A549 (cell line): ENCODE measurements around the gene LRATD1. TPM values are rescaled to one million over a fixed set of nuclear protein-coding genes. Genes with fewer than 3 reads are reported as not detected.

Experiments
- ATAC-seq, 2 experiments: fragments of 200-7000 bp in 1 of 2; fragments of >200 bp in 1 of 2; cut with Nextera tagmentation in 1 of 2; cut with Tn5 transposase in 1 of 2; 3 replicates each; pipeline versions ENCODE4 v1.8.0 to v1.9.1; 2018 to 2020; ENCODE audit warnings: mild to moderate bottlenecking in 1 of 2, moderate library complexity in 1 of 2
- CTCF ChIA-PET: fragments of 300-600 bp; sonication (Branson Sonifier 250); formaldehyde crosslinking; extraction: SDS; loops from one replicate; lab custom pipeline; 2021; ENCODE audit warnings: antibody characterized with exemption, inconsistent platforms; lab: Yijun Ruan, JAX
- POLR2A ChIA-PET: fragments of 350-600 bp; formaldehyde crosslinking; extraction: SDS; loops from one replicate; lab custom pipeline; 2021; ENCODE audit warnings: antibody characterized with exemption, inconsistent platforms; lab: Yijun Ruan, JAX
- DNase-seq, 2 experiments: peaks; one replicate each; pipeline versions ENCODE4 v3.0.0 to v3.0.0-alpha.2; 2011 to 2016; ENCODE audit warnings: low read depth in 1 of 2, low spot score in 1 of 2
- FAIRE-seq: peaks from 2 replicates; lab custom pipeline; 2011; peaks lifted over from hg19 to GRCh38; lab: Jason Lieb, UNC
- H3K27ac ChIP-seq, 2 experiments: fragments of >200 bp; sonication (Bioruptor Twin); formaldehyde crosslinking; 3 replicates each; pipeline ENCODE4 v1.5.1; 2016 to 2017
- H3K4me1 ChIP-seq: fragments of >200 bp; sonication (Bioruptor Twin); formaldehyde crosslinking; 3 replicates; pipeline ENCODE4 v1.6.1; 2016
- H3K4me2 ChIP-seq: fragments of >200 bp; sonication (Bioruptor Twin); formaldehyde crosslinking; 3 replicates; pipeline ENCODE4 v1.6.1; 2016
- H3K4me3 ChIP-seq: fragments of >200 bp; sonication (Bioruptor Twin); formaldehyde crosslinking; 3 replicates; pipeline ENCODE4 v1.5.1; 2016
- H3K9me3 ChIP-seq: fragments of >200 bp; sonication (Bioruptor Twin); formaldehyde crosslinking; 3 replicates; pipeline ENCODE4 v1.6.1; 2016
- BCL3 ChIP-seq: fragments of >200 bp; sonication (Bioruptor Twin); formaldehyde crosslinking; IDR thresholded peaks from 3 replicates; pipeline ENCODE4 v1.6.1; 2016
- BHLHE40 ChIP-seq: IDR thresholded peaks from 2 replicates; pipeline ENCODE4 v1.6.1; 2012; ENCODE audit warnings: low read depth, low read length, inconsistent platforms
- CBX8 ChIP-seq: fragments of 200-600 bp; sonication (generic); IDR thresholded peaks from 2 replicates; pipeline ENCODE4 v1.6.1; 2016
- CTCF ChIP-seq: fragments of >200 bp; sonication (Bioruptor Twin); formaldehyde crosslinking; IDR thresholded peaks from 3 replicates; pipeline ENCODE4 v1.5.1; 2016
- EHMT2 ChIP-seq: fragments of 200-600 bp; sonication (generic); IDR thresholded peaks from 2 replicates; pipeline ENCODE4 v1.6.1; 2016; ENCODE audit warnings: antibody characterized with exemption, low read depth, mild to moderate bottlenecking, moderate library complexity
- FOSL2 ChIP-seq, 2 experiments: fragments of 450-650 bp in 1 of 2; fragments of >200 bp in 1 of 2; sonication (Bioruptor Twin) in 1 of 2; formaldehyde crosslinking; IDR thresholded peaks; 2 replicates each; pipeline versions ENCODE4 v1.5.0 to v1.6.1; 2016 to 2020; ENCODE audit warnings: mild to moderate bottlenecking in 1 of 2, moderate library complexity in 1 of 2
- FOXS1 ChIP-seq: fragments of 250-450 bp; sonication (Bioruptor Pico); IDR thresholded peaks from 2 replicates; pipeline ENCODE4 v1.5.0; 2020; ENCODE audit warnings: mild to moderate bottlenecking, moderate library complexity
- GATA3 ChIP-seq: IDR thresholded peaks from 2 replicates; pipeline ENCODE4 v1.6.1; 2012; ENCODE audit warnings: borderline replicate concordance
- JUN ChIP-seq, 2 experiments: fragments of >200 bp; sonication (Bioruptor Twin); formaldehyde crosslinking; IDR thresholded peaks; 2 replicates in 1 of 2; 3 replicates in 1 of 2; pipeline ENCODE4 v1.6.1; 2016 to 2017
- JUNB ChIP-seq: fragments of >200 bp; sonication (Bioruptor Twin); formaldehyde crosslinking; IDR thresholded peaks from 2 replicates; pipeline ENCODE4 v1.6.1; 2016
- MAFK ChIP-seq: fragments of 450-650 bp; IDR thresholded peaks from 2 replicates; pipeline ENCODE4 v1.6.1; 2014; ENCODE audit not compliant: partially characterized antibody
- MAX ChIP-seq: IDR thresholded peaks from 2 replicates; pipeline ENCODE4 v1.6.1; 2012
- MAZ ChIP-seq: fragments of 150-350 bp; IDR thresholded peaks from 2 replicates; pipeline ENCODE4 v1.6.1; 2014; ENCODE audit warnings: antibody characterized with exemption, low read depth, low read length, borderline replicate concordance
- NPAS2 ChIP-seq: fragments of 250-450 bp; sonication (Bioruptor Pico); IDR thresholded peaks from 2 replicates; pipeline ENCODE4 v1.8.0; 2022; ENCODE audit warnings: mild to moderate bottlenecking, moderate library complexity, borderline replicate concordance
- NR3C1 ChIP-seq: fragments of >200 bp; sonication (Bioruptor Twin); formaldehyde crosslinking; IDR thresholded peaks from 3 replicates; pipeline ENCODE4 v1.6.1; 2017
- PBX3 ChIP-seq: IDR thresholded peaks from 2 replicates; pipeline ENCODE4 v1.6.1; 2012
- PHF8 ChIP-seq: fragments of 200-600 bp; sonication (generic); IDR thresholded peaks from 2 replicates; pipeline ENCODE4 v1.6.1; 2016; ENCODE audit warnings: low read depth, mild to moderate bottlenecking, antibody characterized with exemption, moderate library complexity, borderline replicate concordance
- RCOR1 ChIP-seq: fragments of 150-350 bp; IDR thresholded peaks from 2 replicates; pipeline ENCODE4 v1.6.1; 2014; ENCODE audit warnings: antibody characterized with exemption, low read length, low read depth
- SREBF2 ChIP-seq: fragments of 450-650 bp; IDR thresholded peaks from 2 replicates; pipeline ENCODE4 v1.6.1; 2014; ENCODE audit warnings: mild to moderate bottlenecking, moderate library complexity
- USF2 ChIP-seq: fragments of 450-650 bp; IDR thresholded peaks from 2 replicates; pipeline ENCODE4 v1.6.1; 2014; ENCODE audit warnings: antibody characterized with exemption
- WGBS: methylation state at CpG from one replicate; pipeline ENCODE4 v1.1.6; 2017; ENCODE audit errors: missing lambda C conversion rate; 5-methylcytosine and 5-hydroxymethylcytosine counted together
- polyA minus RNA-seq: library from RNA; depleted of rRNA, polyadenylated mRNA; stranded (reverse); fragments of >200 nt; gene quantifications from 2 replicates; pipeline ENCODE4 v1.2.3, GENCODE V29; 2011; rRNA and poly(A)+ RNA removed
- polyA plus RNA-seq, 4 experiments: library from polyadenylated mRNA; depleted of rRNA in 3 of 4; stranded (reverse); fragments of >200 nt; fragmentation: RNase III in 1 of 4; extraction: RNeasy Plus Mini Kit Qiagen cat#74134 plus additional on column Dnase treatment in 1 of 4; gene quantifications; 2 replicates in 3 of 4; 3 replicates in 1 of 4; pipeline ENCODE4 v1.2.3, GENCODE V29; 2011 to 2017

Gene LRATD1
- polyA plus RNA-seq (2011; rRNA removed) (0.05 and 0.13 TPM in 2 replicates), polyA plus RNA-seq (2017; fragmentation: RNase III; extraction: RNeasy Plus Mini Kit Qiagen cat#74134 plus additional on column Dnase treatment) (not detected in 3 replicates), polyA minus RNA-seq (not detected in 2 replicates)
- 0.01 TPM in 2 replicates for polyA plus RNA-seq (2012; cell fraction: cytosol; rRNA removed)
- 0.02 and 0.04 TPM in 2 replicates for polyA plus RNA-seq (2012; cell fraction: nucleus; rRNA removed)

- Histone ChIP-seq H3K4me1 (peaks cover 16% of the 10 kb centered on the region), H3K27ac (no peak within 1 kb of the TSS), H3K4me2 (peak within 1 kb of the TSS; percentile 77), H3K9me3 (no peaks in the 10 kb centered on the region; the same call in 2 of the 3 replicates), H3K4me3 (peak within 1 kb of the TSS; percentile 34)
- ChIA-PET POLR2A (no interaction called here), CTCF (interaction anchor here (1.7 kb wide), 1 partner anchor 9 kb away, joined by 4 read pairs; no protein-coding TSS in a partner anchor)
- no peak for FAIRE-seq
- DNase-seq, result peak; percentile 27 to 53
- 24% methylated on average over 23 of the region's 81 CpGs for WGBS
- peak; percentile 52 to 80 for ATAC-seq
- TF ChIP-seq JUN (IDR thresholded peaks at IDR 0.05), result no peak
- TF ChIP-seq BCL3, result no peak
- TF ChIP-seq BHLHE40, result no peak
- no peak for TF ChIP-seq MAZ
- no peak; the same call in 1 of the 2 replicates for TF ChIP-seq PBX3
- no peak for TF ChIP-seq SREBF2
- no peak for TF ChIP-seq FOXS1 (CRISPR knock-in tag)
- no peak for TF ChIP-seq MAFK
- no peak for TF ChIP-seq MAX
- no peak for TF ChIP-seq USF2
- no peak for TF ChIP-seq PHF8
- TF ChIP-seq GATA3, result no peak
- TF ChIP-seq JUNB, result no peak
- TF ChIP-seq, all 56 proteins: peak for 0
These were observed at the start of gene LRATD1 for GRCh38 chr2:14632133-14632936. TSS of gene LRATD1 (plus strand) at chr2:14632717. CDS start at chr2:14633980, 1,263 bp downstream.

- 46% methylated on average over 2 of the region's 2 CpGs for WGBS
- no peak overlapping the region for H3K4me3 ChIP-seq
- H3K4me1 ChIP-seq, result no peaks in the 10 kb centered on the region
- H3K9me3 ChIP-seq, result no peaks in the 10 kb centered on the region
- no peak for FAIRE-seq
- no peak overlapping the region for H3K4me2 ChIP-seq
- DNase-seq, result no peak
- TF ChIP-seq RCOR1 (no peak), FOSL2 (IDR thresholded peaks at IDR 0.05) (no peak), FOSL2 (CRISPR knock-in tag; IDR thresholded peaks at IDR 0.05) (no peak), USF2 (no peak), NR3C1 (no peak), FOXS1 (CRISPR knock-in tag) (no peak), CTCF (no peak), CBX8 (no peak), EHMT2 (no peak), NPAS2 (CRISPR knock-in tag) (no peak)
- CTCF ChIA-PET, result no interaction called here
- no peak overlapping the region for H3K27ac ChIP-seq
- ATAC-seq, result no peak
- POLR2A ChIA-PET, result no interaction called here
These were observed 49.5 kb upstream of the LRATD1 start for GRCh38 chr2:14583059-14583458.
